Testis (tissue), 3 donors: Measurements from ENCODE around the gene DUS3L. TPM values are rescaled to one million over a fixed set of nuclear protein-coding genes. Genes with fewer than 3 reads are reported as not detected.
A peak's percentile ranks its signal among the peaks of the same experiment; 100 is the strongest.

ENCODE experiments used
- DNase-seq: peaks from one replicate; pipeline ENCODE4 v3.0.0-alpha.2; 2019
- H3K27ac ChIP-seq, 2 donors: fragments of 200-600 bp; sonication (generic); one replicate each; pipeline ENCODE4 v1.5.1; 2019
- H3K27me3 ChIP-seq: fragments of 200-600 bp; sonication (generic); one replicate; pipeline ENCODE4 v1.5.1; 2019
- H3K36me3 ChIP-seq: fragments of 200-600 bp; sonication (generic); one replicate; pipeline ENCODE4 v1.5.1; 2017; ENCODE audit warnings: low read depth; ENCODE audit errors: missing control alignments
- H3K4me1 ChIP-seq: fragments of 200-600 bp; sonication (generic); one replicate; pipeline ENCODE4 v1.5.1; 2019
- H3K4me3 ChIP-seq, 2 donors: fragments of 200-600 bp; sonication (generic); one replicate each; pipeline ENCODE4 v1.5.1; 2017 to 2019
- H3K9me3 ChIP-seq: fragments of 200-600 bp; sonication (generic); one replicate; pipeline ENCODE4 v1.5.1; 2017
- CTCF ChIP-seq, 3 experiments: fragments of 450-650 bp in 2 of 3; fragments of 200-600 bp in 1 of 3; sonication (generic) in 1 of 3; IDR thresholded peaks; one replicate each; pipeline ENCODE4 v1.5.1; 2016 to 2019; ENCODE audit warnings: antibody characterized with exemption in 3 of 3, mild to moderate bottlenecking in 2 of 3, moderate library complexity in 1 of 3
- POLR2A ChIP-seq: fragments of 450-650 bp; IDR thresholded peaks from one replicate; pipeline ENCODE4 v1.6.1; 2017; ENCODE audit warnings: antibody characterized with exemption, mild to moderate bottlenecking, moderate library complexity
- WGBS, 2 donors: methylation state at CpG; one replicate each; pipeline ENCODE4 v1.1.5; 2018; 5-methylcytosine and 5-hydroxymethylcytosine counted together
- intact Hi-C: fragments of 100-400 bp; cut with DNase I; formaldehyde crosslinking; loops from one replicate; pipeline ENCODE4 v1.15.1; 2023; ENCODE audit warnings: low total_unique reads
- polyA plus RNA-seq: library from polyadenylated mRNA; stranded (reverse); fragments of 350-450 nt; fragmentation: Illumina TruSeq; extraction: RNeasy Lipid Tissue Mini Kit (QIAGEN cat#74804); gene quantifications from one replicate; pipeline ENCODE4 v1.2.3, GENCODE V29; 2014; ENCODE audit warnings: low read depth, low replicate concordance; ENCODE audit not compliant: insufficient read depth
- total RNA-seq, 2 donors: library from RNA; depleted of rRNA; stranded (reverse); fragments of >200 nt; gene quantifications; one replicate each; pipeline ENCODE4 v1.2.3, GENCODE V29; 2016

DUS3L gene
- total and polyA plus RNA-seq, 3 donors from 2014 or later: 75.6 to 114 (median 92.2) TPM

- H3K27me3 ChIP-seq: no peaks in the 10 kb centered on the region
Observed at GRCh38 chr19:5832527-5833216, 41.7 kb upstream of the DUS3L start.

GRCh38 chr19:5832061-5832460 is 41.1 kb upstream of the DUS3L start:
- TF ChIP-seq CTCF (IDR thresholded peaks at IDR 0.05) (no peak), POLR2A (no peak)
- Histone ChIP-seq H3K9me3 (no peaks in the 10 kb centered on the region), H3K27me3 (no peaks in the 10 kb centered on the region), H3K4me1 (peaks cover under 1% of the 10 kb centered on the region), H3K36me3 (no peaks in the 10 kb centered on the region), H3K4me3 (no peak overlapping the region), H3K27ac (no peak overlapping the region)
- DNase-seq: no peak
- 70 to 77% methylated on average over 12 to 22 of the region's 22 CpGs for WGBS, 2 donors
- intact Hi-C loops: no loop called here

More at GRCh38 chr19:5832527-5833216, 41.7 kb upstream of the DUS3L start:
- Histone ChIP-seq H3K4me1 (no peaks in the 10 kb centered on the region), H3K9me3 (no peaks in the 10 kb centered on the region), H3K27ac (no peak overlapping the region), H3K4me3 (no peak overlapping the region), H3K36me3 (no peaks in the 10 kb centered on the region)
- intact Hi-C loops: no loop called here
- 90 to 96% methylated on average over 6 of the region's 6 CpGs for WGBS, 2 donors
- DNase-seq: no peak
- TF ChIP-seq CTCF (IDR thresholded peaks at IDR 0.05) (no peak), POLR2A (no peak)

- Histone ChIP-seq H3K27me3 (no peaks in the 10 kb centered on the region), H3K27ac (no peak overlapping the region), H3K36me3 (no peaks in the 10 kb centered on the region), H3K4me3 (no peak overlapping the region), H3K4me1 (peaks cover 3% of the 10 kb centered on the region), H3K9me3 (no peaks in the 10 kb centered on the region)
- no peak for DNase-seq
- 88 to 91% methylated on average over 8 to 9 of the region's 9 CpGs for WGBS, 2 donors
- TF ChIP-seq CTCF (IDR thresholded peaks at IDR 0.05) (no peak), POLR2A (no peak)
- intact Hi-C loops: no loop called here
Observed at GRCh38 chr19:5831159-5831558, 40.2 kb upstream of the DUS3L start.

GRCh38 chr19:5829567-5830310 is 38.8 kb upstream of the DUS3L start:
- Histone ChIP-seq H3K36me3 (no peaks in the 10 kb centered on the region), H3K4me1 (peaks cover 3% of the 10 kb centered on the region), H3K4me3 (peak overlapping the region in 1 of 2 donors; percentile 64), H3K9me3 (no peaks in the 10 kb centered on the region), H3K27ac (no peak overlapping the region), H3K27me3 (no peaks in the 10 kb centered on the region)
- intact Hi-C loops: no loop called here
- DNase-seq: no peak
- TF ChIP-seq POLR2A (no peak), CTCF (IDR thresholded peaks at IDR 0.05) (no peak)
- 17 to 47% methylated on average over 14 to 33 of the region's 34 CpGs for WGBS, 2 donors
